BE2C (cell line): Measurements from ENCODE around the gene PRKCI.
"Not testable (repeated sequence)": the region's sequence is repeated elsewhere in the genome, so short reads cannot be mapped to it uniquely, and the experiment has no call there.

Source experiments
- DNase-seq: peaks from one replicate; pipeline ENCODE4 v3.0.0-alpha.2; 2020
- H3K27me3 ChIP-seq: fragments of 250-450 bp; sonication (Bioruptor Pico); 2 replicates; pipeline ENCODE4 v1.5.1; 2020; ENCODE audit warnings: mild to moderate bottlenecking
- H3K36me3 ChIP-seq: fragments of 250-450 bp; sonication (Bioruptor Pico); 2 replicates; pipeline ENCODE4 v1.5.1; 2020; ENCODE audit warnings: mild to moderate bottlenecking
- H3K4me1 ChIP-seq: fragments of 250-450 bp; sonication (Bioruptor Pico); 2 replicates; pipeline ENCODE4 v1.5.1; 2020
- H3K4me3 ChIP-seq: 2 replicates; pipeline ENCODE4 v1.5.1; 2011; ENCODE audit warnings: low read depth, low read length
- H3K9me3 ChIP-seq: fragments of 250-450 bp; sonication (Bioruptor Pico); 2 replicates; pipeline ENCODE4 v1.5.1; 2020
- TF ChIP-seq, protein P1 (sequence below): IDR thresholded peaks from 2 replicates; pipeline ENCODE4 v1.5.1; 2012; ENCODE audit warnings: mild to moderate bottlenecking, low read depth, low read length

Gene PRKCI

DNA sequence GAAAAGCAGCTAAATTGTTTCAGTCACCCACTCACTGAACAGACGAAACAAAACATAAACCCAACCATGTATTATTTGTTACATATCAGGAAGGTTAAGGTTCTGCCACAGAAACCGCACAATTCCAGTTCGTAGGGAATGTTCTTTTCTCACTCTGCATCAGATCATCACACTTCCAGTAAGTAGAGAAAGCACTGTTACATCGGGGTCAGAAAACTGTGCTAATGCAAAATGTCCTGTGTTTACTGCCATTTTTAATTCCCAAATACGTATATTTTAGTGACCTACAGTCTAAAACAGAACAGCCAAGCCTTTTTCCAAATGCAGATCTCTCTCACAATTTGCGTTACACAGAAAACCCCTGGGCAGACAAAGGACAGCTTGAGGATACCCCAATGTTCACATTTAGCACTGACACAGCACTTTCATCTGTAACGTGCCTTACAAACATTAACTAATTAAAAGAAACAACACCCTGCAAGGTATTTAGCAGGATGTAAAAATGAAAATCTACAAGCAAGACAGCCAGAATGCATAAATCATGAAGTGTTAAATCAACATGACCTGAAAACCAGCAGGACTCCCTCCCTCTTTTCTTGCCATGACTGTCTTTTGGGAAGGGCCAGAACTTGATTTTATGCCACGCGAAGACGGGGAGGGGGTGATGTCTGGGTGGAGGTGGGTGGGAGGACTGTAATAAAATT is 100.5 kb downstream of the PRKCI start:
- Histone ChIP-seq H3K4me3 (no peak overlapping the region), H3K36me3 (no peaks in the 10 kb centered on the region), H3K27me3 (no peaks in the 10 kb centered on the region), H3K4me1 (no peaks in the 10 kb centered on the region), H3K9me3 (peaks cover 7% of the 10 kb centered on the region)
- TF ChIP-seq, protein P1, sequence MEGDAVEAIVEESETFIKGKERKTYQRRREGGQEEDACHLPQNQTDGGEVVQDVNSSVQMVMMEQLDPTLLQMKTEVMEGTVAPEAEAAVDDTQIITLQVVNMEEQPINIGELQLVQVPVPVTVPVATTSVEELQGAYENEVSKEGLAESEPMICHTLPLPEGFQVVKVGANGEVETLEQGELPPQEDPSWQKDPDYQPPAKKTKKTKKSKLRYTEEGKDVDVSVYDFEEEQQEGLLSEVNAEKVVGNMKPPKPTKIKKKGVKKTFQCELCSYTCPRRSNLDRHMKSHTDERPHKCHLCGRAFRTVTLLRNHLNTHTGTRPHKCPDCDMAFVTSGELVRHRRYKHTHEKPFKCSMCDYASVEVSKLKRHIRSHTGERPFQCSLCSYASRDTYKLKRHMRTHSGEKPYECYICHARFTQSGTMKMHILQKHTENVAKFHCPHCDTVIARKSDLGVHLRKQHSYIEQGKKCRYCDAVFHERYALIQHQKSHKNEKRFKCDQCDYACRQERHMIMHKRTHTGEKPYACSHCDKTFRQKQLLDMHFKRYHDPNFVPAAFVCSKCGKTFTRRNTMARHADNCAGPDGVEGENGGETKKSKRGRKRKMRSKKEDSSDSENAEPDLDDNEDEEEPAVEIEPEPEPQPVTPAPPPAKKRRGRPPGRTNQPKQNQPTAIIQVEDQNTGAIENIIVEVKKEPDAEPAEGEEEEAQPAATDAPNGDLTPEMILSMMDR, result no peak
- DNase-seq, result no peak

DNA sequence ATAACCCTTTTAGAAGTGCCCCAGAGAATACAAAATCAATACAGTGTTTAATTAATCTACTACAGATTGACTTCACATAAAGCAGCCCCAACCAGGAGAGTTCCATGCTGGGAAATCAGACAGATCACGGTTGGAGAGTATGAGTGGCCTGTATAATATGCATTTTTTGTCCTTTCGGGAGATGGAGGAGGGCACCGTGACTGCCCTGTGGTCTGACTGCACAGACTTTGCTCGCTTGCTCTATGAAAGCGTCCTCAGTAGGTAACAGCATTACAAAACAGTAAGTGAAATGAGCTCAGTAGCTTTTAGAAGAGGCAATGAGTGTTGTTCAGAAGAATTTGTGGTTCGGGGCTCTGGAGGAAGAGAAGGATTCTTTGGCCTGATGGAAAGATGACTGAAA is 101.1 kb downstream of the PRKCI start:
- TF ChIP-seq, protein P1, result no peak
- DNase-seq, result no peak
- no peaks in the 10 kb centered on the region for H3K36me3 ChIP-seq
- H3K4me1 ChIP-seq, result no peaks in the 10 kb centered on the region
- H3K9me3 ChIP-seq, result peaks cover 7% of the 10 kb centered on the region
- H3K27me3 ChIP-seq, result no peaks in the 10 kb centered on the region
- H3K4me3 ChIP-seq, result no peak overlapping the region

DNA sequence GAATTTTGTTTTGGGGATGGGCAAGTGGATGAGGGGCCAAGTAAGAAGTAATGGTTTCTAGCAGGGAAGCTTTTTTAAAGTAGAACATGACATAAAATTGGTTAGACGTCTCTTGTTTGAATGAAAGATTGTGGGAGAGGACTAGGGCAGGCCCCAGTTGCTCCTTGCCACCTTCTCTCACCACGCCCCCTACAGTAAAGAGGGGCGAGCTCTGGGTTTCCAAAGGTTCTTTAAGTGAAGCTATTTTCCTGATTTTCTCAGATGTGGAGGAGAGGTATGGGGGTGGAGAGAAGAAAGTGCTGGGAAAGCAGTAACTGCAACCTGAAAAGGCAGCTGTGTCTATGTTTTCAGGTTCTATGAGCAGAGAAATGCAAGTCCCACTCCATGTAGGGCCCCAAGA is 102.7 kb downstream of the PRKCI start:
- Histone ChIP-seq H3K9me3 (peaks cover 7% of the 10 kb centered on the region), H3K36me3 (no peaks in the 10 kb centered on the region), H3K27me3 (no peaks in the 10 kb centered on the region), H3K4me1 (no peaks in the 10 kb centered on the region), H3K4me3 (no peak overlapping the region)
- DNase-seq, result no peak
- TF ChIP-seq, protein P1, result no peak

DNA sequence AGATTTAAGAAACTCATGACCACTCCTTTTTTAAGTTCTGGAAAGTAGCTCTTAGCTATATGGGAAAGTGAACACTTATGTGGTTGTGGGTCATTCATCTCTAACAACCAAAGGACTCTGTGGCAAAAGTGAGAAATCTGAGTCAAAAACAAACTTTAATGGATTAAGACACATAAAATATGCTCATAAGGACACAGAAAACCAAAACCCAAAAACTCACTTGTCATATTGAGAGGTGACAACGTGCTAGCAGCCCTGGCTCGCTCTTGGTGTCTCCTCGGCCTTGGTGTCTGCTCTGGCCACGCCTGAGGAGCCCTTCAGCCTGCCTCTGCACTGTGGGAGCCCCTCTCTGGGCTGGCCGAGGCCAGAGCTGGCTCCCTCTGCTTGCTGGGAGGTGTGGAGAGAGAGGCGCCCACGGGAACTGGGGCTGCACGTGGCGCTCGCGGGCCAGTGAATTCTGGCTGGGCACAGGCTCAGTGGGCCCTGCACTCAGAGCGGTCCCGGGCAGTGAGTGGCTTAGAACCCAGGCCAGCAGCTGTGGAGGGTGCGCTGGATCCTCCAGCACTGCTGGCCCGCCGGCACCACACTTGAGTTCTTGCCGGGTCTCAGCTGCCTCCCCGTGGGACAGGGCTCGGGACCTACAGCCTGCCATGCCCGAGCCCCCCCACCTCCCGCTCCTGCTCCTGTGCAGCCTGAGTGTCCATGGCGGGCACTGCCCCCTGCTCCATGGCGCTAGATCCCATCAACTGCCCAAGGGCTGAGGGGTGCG is 105.0 kb downstream of the PRKCI start:
- H3K4me1 ChIP-seq, result no peaks in the 10 kb centered on the region
- no peaks in the 10 kb centered on the region for H3K27me3 ChIP-seq
- H3K9me3 ChIP-seq, result peaks cover 7% of the 10 kb centered on the region
- DNase-seq, result no peak
- H3K36me3 ChIP-seq, result no peaks in the 10 kb centered on the region
- no peak overlapping the region for H3K4me3 ChIP-seq
- TF ChIP-seq, protein P1, result no peak

DNA sequence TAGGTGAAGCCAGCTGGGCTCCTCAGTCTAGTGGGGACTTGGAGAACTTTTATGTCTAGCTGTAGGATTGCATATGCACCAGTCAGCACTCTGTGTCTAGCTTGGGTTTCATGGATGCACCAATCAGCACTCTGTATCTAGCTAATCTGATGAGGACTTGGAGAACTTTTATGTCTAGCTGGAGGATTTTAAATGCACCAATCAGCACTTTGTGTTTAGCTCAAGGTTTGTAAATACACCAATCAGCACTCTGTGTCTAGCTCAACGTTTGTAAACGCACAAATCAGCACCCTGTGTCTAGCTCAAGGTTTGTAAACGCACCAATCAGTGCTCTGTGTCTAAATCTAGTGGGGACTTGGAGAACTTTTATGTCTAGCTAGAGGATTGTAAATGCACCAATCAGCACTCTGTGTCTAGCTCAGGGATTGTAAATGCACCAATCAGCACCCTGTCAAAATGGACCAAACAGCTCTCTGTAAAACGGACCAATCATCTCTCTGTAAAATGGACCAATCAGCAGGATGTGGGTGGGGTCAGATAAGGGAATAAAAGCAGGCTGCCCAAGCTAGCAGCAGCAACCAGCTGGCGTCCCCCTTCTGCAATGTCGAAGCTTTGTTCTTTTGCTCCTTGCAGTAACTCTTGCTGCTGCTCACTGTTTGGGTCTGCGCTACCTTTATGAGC is 105.8 kb downstream of the PRKCI start:
- H3K4me1 ChIP-seq, H3K9me3 ChIP-seq, H3K27me3 ChIP-seq, H3K4me3 ChIP-seq, H3K36me3 ChIP-seq, DNase-seq: not testable (repeated sequence)

DNA sequence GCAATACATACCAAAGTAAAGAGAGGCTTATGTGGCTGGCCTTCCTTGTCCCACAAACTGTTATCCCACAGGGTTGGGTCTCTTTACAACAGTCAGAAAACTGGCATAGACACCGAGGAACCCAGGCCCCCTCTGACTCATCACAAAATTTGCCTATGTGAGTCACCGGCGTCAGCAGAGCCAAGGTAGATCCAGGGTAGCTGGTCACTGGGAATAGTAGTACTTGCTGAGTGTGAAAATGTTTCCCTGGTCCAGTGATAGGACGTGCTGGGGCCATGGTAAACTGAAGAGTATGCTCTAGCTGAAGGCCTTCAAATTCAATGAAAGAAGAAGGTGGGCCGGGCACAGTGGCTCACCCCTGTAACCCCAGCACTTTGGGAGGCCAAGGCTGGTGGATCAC is 108.1 kb downstream of the PRKCI start:
- H3K36me3 ChIP-seq, result no peaks in the 10 kb centered on the region
- no peaks in the 10 kb centered on the region for H3K4me1 ChIP-seq
- TF ChIP-seq, protein P1, result no peak
- H3K9me3 ChIP-seq, result peaks cover 7% of the 10 kb centered on the region
- H3K27me3 ChIP-seq, result no peaks in the 10 kb centered on the region
- no peak overlapping the region for H3K4me3 ChIP-seq
- DNase-seq, result no peak
